EL (cell line): ENCODE results near the gene SF3A1.

Source experiments
- DNase-seq: peaks from one replicate; pipeline ENCODE4 v3.0.0-alpha.2; 2016

The SF3A1 gene

GRCh38 chr22:30285846-30286200 lies 70.9 kb downstream of the SF3A1 start:
- DNase-seq: no peak

GRCh38 chr22:30285176-30285845 lies 71.4 kb downstream of the SF3A1 start:
- no peak for DNase-seq

GRCh38 chr22:30284666-30285065 lies 72.0 kb downstream of the SF3A1 start:
- DNase-seq: no peak

DNA sequence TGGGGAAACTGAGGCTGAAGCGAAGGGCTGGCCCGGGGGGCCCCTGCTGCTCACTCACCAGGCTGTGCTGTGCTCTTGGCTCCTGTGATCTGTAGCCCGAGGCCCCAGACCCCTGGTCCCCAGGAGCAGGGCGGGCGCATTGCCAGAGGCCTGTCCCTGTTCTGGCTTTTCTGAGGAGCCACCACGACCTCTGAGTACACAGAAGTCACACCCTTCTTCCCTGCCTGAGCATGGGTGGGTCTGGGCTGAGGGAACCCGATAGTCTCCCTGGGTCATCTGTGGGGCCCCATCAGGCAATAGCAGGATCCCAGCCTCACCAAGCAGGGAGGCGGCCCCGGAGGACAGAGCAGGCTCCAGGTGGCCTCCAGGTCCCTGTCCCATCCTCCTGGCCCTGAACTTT lies 72.5 kb downstream of the SF3A1 start:
- no peak for DNase-seq

DNA sequence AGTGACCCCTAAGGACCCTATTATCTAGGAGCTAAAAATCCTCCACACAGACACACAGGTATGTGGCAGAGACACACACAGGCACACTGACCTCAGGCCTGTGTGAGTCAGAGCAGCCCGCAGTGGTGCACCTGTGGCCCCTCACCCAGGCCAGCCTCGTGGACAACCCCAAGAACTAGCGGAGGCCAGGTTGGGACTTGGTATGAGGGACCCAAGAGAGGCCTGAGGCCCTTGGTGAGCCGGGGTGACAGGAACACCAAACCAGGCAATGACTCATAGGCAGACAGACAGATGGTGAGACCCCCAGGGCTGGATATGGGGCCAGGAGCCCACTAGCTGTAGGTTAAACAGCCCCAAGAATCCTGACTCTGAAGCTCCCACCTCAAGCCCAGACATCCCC lies 73.4 kb downstream of the SF3A1 start:
- DNase-seq: no peak

GRCh38 chr22:30282616-30283046 lies 74.1 kb downstream of the SF3A1 start:
- DNase-seq: no peak
